C4-2B (cell line): ENCODE results near the gene BTBD1.
"Not testable (repeated sequence)": the region's sequence is repeated elsewhere in the genome, so short reads cannot be mapped to it uniquely, and the experiment has no call there.

Source experiments
- H3K27ac ChIP-seq: fragments of 450-650 bp; 2 replicates; pipeline ENCODE4 v1.5.1; 2017
- CTCF ChIP-seq: fragments of 450-650 bp; conservative IDR thresholded peaks from 2 replicates; pipeline ENCODE4 v1.5.1; 2017; ENCODE audit warnings: mild to moderate bottlenecking
- ZFX ChIP-seq: fragments of 450-650 bp; IDR thresholded peaks from 2 replicates; pipeline ENCODE4 v1.6.1; 2017

Gene BTBD1

GRCh38 chr15:83094583-83094982, 27.5 kb upstream of the BTBD1 start:
- H3K27ac ChIP-seq, result no peak overlapping the region
- TF ChIP-seq ZFX, result no peak
- TF ChIP-seq CTCF, result no peak

- H3K27ac ChIP-seq, result no peak overlapping the region
- no peak for TF ChIP-seq CTCF
- no peak for TF ChIP-seq ZFX
Measured at GRCh38 chr15:83092309-83092976, 25.4 kb upstream of the BTBD1 start.

DNA sequence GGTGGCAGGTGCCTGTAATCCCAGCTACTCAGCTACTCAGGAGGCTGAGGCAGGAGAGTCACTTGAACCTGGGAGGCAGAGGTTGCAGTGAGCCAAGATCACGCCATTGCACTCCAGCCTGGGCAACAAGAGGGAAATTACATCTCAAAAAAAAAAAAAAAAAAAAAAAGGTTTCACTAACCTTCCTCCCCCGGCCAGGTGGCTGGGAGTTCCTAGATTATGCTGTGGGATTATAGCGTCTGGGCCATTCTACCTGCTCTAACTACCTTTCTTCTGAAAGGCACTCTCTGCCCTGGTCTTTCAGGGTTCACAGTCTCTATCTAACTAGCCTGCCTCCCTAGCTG, 24.9 kb upstream of the BTBD1 start:
- not testable (repeated sequence) for H3K27ac ChIP-seq

GRCh38 chr15:83090465-83090864, 23.4 kb upstream of the BTBD1 start:
- H3K27ac ChIP-seq, result no peak overlapping the region
- no peak for TF ChIP-seq CTCF
- TF ChIP-seq ZFX, result no peak

DNA sequence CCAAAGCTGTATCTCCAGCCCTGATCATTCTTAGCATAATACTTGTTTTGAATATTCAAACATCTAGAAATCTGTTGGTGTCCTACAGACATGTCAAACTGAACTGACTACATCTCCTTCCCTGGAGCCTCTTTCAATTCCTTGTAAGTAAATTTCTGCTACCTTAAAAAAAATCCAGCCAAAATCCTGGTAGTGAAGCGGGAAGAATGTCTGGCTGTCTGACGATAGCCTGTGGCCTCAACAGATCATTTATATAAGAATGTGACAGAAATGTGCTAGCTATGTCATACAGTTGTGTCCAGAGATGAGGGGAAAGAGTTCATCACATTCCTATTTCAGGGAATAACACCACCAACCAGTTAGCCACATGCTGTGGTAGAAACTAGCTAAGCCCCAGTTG, 21.8 kb upstream of the BTBD1 start:
- H3K27ac ChIP-seq, result no peak overlapping the region
- TF ChIP-seq ZFX (no peak), CTCF (no peak)

GRCh38 chr15:83087576-83087975, 20.5 kb upstream of the BTBD1 start:
- no peak overlapping the region for H3K27ac ChIP-seq
- TF ChIP-seq CTCF (no peak), ZFX (no peak)

DNA sequence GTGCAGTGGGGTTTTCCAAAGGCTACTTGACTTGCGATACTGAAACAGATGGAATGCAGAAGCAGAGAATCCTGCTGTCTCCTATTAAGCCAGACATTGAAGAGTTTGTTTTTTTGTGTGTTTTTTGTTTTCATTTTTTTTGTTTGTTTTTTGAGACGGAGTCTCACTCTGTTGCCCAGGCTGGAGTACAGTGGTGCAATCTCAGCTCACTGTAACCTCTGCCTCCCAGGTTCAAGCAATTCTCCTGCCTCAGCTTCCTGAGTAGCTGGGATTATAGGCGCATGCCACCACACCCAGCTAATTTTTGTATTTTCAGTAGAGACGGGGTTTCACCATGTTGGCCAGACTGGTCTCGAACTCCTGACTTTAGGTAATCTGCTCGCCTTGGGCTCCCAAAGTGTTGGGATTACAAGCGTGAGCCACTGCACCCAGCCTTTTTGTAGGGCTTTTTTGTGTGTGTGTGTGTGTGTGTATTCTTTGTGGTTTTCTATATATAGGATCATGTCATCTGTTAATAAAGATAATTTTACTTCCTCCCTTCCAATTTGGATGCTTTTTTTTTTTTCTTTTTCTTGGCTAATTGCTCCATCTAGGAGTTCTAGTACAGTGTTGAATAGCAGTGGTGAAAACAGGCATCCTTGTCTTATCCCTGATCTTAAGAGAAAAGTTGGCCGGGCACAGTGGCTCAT, 19.0 kb upstream of the BTBD1 start:
- not testable (repeated sequence) for H3K27ac ChIP-seq

DNA sequence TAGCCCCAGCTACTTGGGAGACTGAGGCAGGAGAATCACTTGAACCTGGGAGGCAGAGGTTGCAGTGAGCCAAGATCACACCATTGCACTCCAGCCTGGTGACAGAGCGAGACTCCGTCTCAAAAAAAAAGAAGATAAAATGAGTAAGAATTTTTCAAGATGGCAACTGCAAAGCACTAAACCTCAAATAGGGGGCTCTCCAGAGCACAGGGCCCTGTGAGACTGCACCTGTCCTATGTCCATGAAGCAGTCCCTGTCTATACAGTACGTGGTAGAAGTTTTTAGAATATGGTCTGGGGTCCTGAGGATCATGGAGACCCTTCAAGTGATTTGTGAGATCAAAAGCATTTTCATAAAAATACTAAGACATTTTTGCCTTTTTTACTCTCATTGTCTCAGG, 18.4 kb upstream of the BTBD1 start:
- H3K27ac ChIP-seq, result not testable (repeated sequence)

- no peak overlapping the region for H3K27ac ChIP-seq
- TF ChIP-seq ZFX (no peak), CTCF (no peak)
Measured at GRCh38 chr15:83082730-83083386, 15.8 kb upstream of the BTBD1 start.
